Trophoblast cell (in vitro differentiated cells and primary cell): ENCODE results near the gene SLC26A9.
A peak's percentile ranks its signal among the peaks of the same experiment; 100 is the strongest.

Experiments used
- DNase-seq, 2 donors: peaks; one replicate each; pipeline ENCODE4 v3.0.0-alpha.2; 2016
- H2AFZ ChIP-seq: 2 replicates; pipeline ENCODE4 v1.6.1; 2013; ENCODE audit warnings: low read length, moderate library complexity, mild to moderate bottlenecking; ENCODE audit not compliant: insufficient read depth, poor library complexity
- H2AK5ac ChIP-seq: 2 replicates; pipeline ENCODE4 v1.6.1; 2013; ENCODE audit warnings: mild to moderate bottlenecking, low read length
- H2BK120ac ChIP-seq: 2 replicates; pipeline ENCODE4 v1.6.1; 2013; ENCODE audit warnings: low read length, mild to moderate bottlenecking, moderate library complexity; ENCODE audit not compliant: insufficient read depth, poor library complexity
- H2BK12ac ChIP-seq: 2 replicates; pipeline ENCODE4 v1.6.1; 2013; ENCODE audit warnings: mild to moderate bottlenecking, low read length, moderate library complexity
- H2BK5ac ChIP-seq: 2 replicates; pipeline ENCODE4 v1.6.1; 2013; ENCODE audit warnings: low read length, low read depth, moderate library complexity, mild to moderate bottlenecking; ENCODE audit not compliant: poor library complexity
- H3K14ac ChIP-seq: 2 replicates; pipeline ENCODE4 v1.6.1; 2013; ENCODE audit warnings: mild to moderate bottlenecking, low read length
- H3K18ac ChIP-seq: 2 replicates; pipeline ENCODE4 v1.6.1; 2013; ENCODE audit warnings: mild to moderate bottlenecking, low read length
- H3K23ac ChIP-seq: 2 replicates; pipeline ENCODE4 v1.6.1; 2013; ENCODE audit warnings: low read length
- H3K27ac ChIP-seq: 2 replicates; pipeline ENCODE4 v1.5.1; 2013; ENCODE audit warnings: low read depth, mild to moderate bottlenecking, inconsistent platforms, low read length, moderate library complexity
- H3K27me3 ChIP-seq: 2 replicates; pipeline ENCODE4 v1.6.1; 2013; ENCODE audit warnings: inconsistent platforms, mild to moderate bottlenecking, low read length, moderate library complexity; ENCODE audit not compliant: insufficient read depth
- H3K36me3 ChIP-seq, 2 experiments: 1 replicate in 1 of 2; 2 replicates in 1 of 2; pipeline ENCODE4 v1.6.1; 2013; ENCODE audit warnings: low read length in 2 of 2, mild to moderate bottlenecking in 2 of 2, moderate library complexity in 1 of 2; ENCODE audit not compliant: insufficient read depth in 2 of 2, control insufficient read depth in 1 of 2
- H3K4ac ChIP-seq: 2 replicates; pipeline ENCODE4 v1.6.1; 2013; ENCODE audit warnings: low read depth, mild to moderate bottlenecking, low read length, moderate library complexity
- H3K4me1 ChIP-seq, 2 experiments: 1 replicate in 1 of 2; 2 replicates in 1 of 2; pipeline ENCODE4 v1.6.1; 2013; ENCODE audit warnings: low read length in 2 of 2, mild to moderate bottlenecking in 2 of 2, moderate library complexity in 1 of 2; ENCODE audit not compliant: insufficient read depth in 2 of 2, control insufficient read depth in 1 of 2
- H3K4me2 ChIP-seq: 2 replicates; pipeline ENCODE4 v1.6.1; 2013; ENCODE audit warnings: inconsistent platforms, mild to moderate bottlenecking, low read length, moderate library complexity
- H3K4me3 ChIP-seq: 2 replicates; pipeline ENCODE4 v1.5.1; 2013; ENCODE audit warnings: mild to moderate bottlenecking, low read depth, low read length, inconsistent platforms
- H3K79me1 ChIP-seq: one replicate; pipeline ENCODE4 v1.6.1; 2013; ENCODE audit warnings: low read length
- H3K79me2 ChIP-seq: 2 replicates; pipeline ENCODE4 v1.6.1; 2013; ENCODE audit warnings: low read length, mild to moderate bottlenecking; ENCODE audit not compliant: control insufficient read depth, insufficient read depth, poor library complexity
- H3K9ac ChIP-seq: 2 replicates; pipeline ENCODE4 v1.6.1; 2013; ENCODE audit warnings: mild to moderate bottlenecking, low read length
- H3K9me3 ChIP-seq: 2 replicates; pipeline ENCODE4 v1.6.1; 2013; ENCODE audit warnings: low read depth, mild to moderate bottlenecking, control low read depth, inconsistent platforms, low read length; ENCODE audit not compliant: insufficient read depth
- H4K12ac ChIP-seq: 2 replicates; pipeline ENCODE4 v1.6.1; 2013; ENCODE audit warnings: low read depth, mild to moderate bottlenecking, low read length, moderate library complexity
- H4K8ac ChIP-seq: 2 replicates; pipeline ENCODE4 v1.6.1; 2013; ENCODE audit warnings: low read depth, mild to moderate bottlenecking, low read length, moderate library complexity
- H4K91ac ChIP-seq: one replicate; pipeline ENCODE4 v1.6.1; 2013; ENCODE audit warnings: low read depth, mild to moderate bottlenecking, low read length, moderate library complexity
- WGBS: extraction: QIAGEN DNeasy Blood & Tissue Kit; methylation state at CpG from one replicate; pipeline ENCODE4 v1.1.7; 2013; ENCODE audit warnings: missing lambda C conversion rate; ENCODE audit not compliant: insufficient read length, insufficient coverage; ENCODE audit errors: extremely low coverage; 5-methylcytosine and 5-hydroxymethylcytosine counted together

Gene SLC26A9

DNA sequence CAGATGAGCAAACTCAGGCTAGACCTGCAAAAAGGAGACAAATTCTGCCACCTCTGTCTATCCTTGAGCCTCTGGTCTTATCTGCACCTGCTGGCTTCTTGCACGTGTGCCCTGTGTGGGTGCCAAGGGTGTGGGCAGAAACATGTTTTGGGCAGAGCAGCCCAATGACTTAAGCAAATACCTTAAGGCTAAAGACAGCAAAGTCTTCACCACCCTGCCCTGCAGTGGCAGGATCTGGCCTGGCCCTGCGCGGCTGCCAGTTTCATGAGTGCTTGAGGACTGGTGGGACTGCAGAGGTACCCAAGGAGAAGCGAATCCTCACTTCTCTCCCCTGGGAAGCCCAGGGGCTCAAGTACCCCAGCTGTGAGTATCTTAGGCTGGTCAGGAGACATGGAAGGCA lies 3.8 kb upstream of the SLC26A9 start:
- Histone ChIP-seq H3K23ac (no peak overlapping the region), H4K12ac (no peak overlapping the region), H2AK5ac (no peak overlapping the region), H3K36me3 (no peaks in the 10 kb centered on the region), H2BK12ac (no peak overlapping the region), H3K4ac (no peak overlapping the region), H2BK120ac (no peak overlapping the region), H3K4me3 (no peak overlapping the region), H3K79me2 (no peaks in the 10 kb centered on the region), H3K9ac (no peak overlapping the region), H3K4me2 (no peak overlapping the region), H3K14ac (no peak overlapping the region), H3K4me1 (no peaks in the 10 kb centered on the region), H3K79me1 (no peaks in the 10 kb centered on the region), H3K9me3 (no peaks in the 10 kb centered on the region), H2AFZ (no peak overlapping the region), H3K27ac (no peak overlapping the region), H4K91ac (no peak overlapping the region), H4K8ac (no peak overlapping the region), H3K27me3 (no peaks in the 10 kb centered on the region), H3K18ac (no peak overlapping the region), H2BK5ac (no peak overlapping the region)
- DNase-seq: no peak
- WGBS: no CpG with 5 or more reads among the region's 4 CpGs

DNA sequence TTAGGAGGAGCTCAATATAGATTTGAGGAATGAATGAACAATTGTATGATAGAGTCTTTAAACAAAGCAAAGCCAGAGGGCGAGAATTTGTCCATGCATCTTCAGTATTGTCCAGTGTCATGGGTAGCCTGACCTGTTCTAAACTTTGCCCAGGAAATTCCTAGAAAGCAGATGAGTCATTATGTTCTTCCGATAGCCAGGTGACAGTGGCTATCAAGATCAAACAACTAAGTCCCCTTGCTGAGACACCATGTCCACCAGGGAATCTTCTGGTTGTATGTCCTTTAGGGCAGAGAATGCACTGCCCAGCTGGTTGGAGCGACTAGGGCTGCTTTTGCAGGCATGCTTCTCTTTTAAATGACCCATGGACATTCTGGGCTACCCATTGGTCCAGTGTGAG lies 1.8 kb upstream of the SLC26A9 start:
- H2BK5ac ChIP-seq: no peak overlapping the region
- H3K4me2 ChIP-seq: no peak overlapping the region
- H3K79me1 ChIP-seq: no peaks in the 10 kb centered on the region
- no peak overlapping the region for H3K27ac ChIP-seq
- no peak overlapping the region for H3K18ac ChIP-seq
- H3K4me3 ChIP-seq: no peak overlapping the region
- H3K9me3 ChIP-seq: no peaks in the 10 kb centered on the region
- H3K36me3 ChIP-seq: no peaks in the 10 kb centered on the region
- no peak overlapping the region for H4K12ac ChIP-seq
- no peak overlapping the region for H3K9ac ChIP-seq
- H3K4me1 ChIP-seq: no peaks in the 10 kb centered on the region
- no peak overlapping the region for H4K91ac ChIP-seq
- H2AFZ ChIP-seq: no peak overlapping the region
- no peak overlapping the region for H4K8ac ChIP-seq
- H2BK120ac ChIP-seq: no peak overlapping the region
- no peak overlapping the region for H2AK5ac ChIP-seq
- WGBS: no CpG with 5 or more reads among the region's 3 CpGs
- peak in 1 of 2 donors; percentile 66 for DNase-seq
- no peak overlapping the region for H2BK12ac ChIP-seq
- no peak overlapping the region for H3K14ac ChIP-seq
- H3K4ac ChIP-seq: no peak overlapping the region
- no peaks in the 10 kb centered on the region for H3K27me3 ChIP-seq
- H3K23ac ChIP-seq: no peak overlapping the region
- H3K79me2 ChIP-seq: no peaks in the 10 kb centered on the region

DNA sequence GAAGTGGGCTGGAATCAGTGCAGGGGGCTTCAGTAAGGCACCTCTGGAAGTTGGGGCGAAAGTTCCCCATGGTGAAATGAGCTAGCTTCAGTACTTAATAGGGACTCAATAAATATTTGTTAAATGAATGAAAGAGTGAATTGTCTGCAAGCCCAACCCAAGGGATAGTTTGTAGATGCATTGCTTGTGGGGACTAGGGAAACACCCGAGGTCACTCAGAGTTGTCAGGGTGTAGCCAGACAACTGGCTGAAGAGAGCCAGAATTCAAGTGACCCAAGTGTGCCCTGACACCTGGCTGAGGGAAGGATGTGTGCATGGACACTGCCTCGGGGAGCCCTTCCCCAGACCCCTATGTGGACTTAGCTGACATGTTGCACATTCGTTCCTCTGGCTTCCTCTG lies 1.3 kb upstream of the SLC26A9 start:
- no peaks in the 10 kb centered on the region for H3K79me1 ChIP-seq
- no peaks in the 10 kb centered on the region for H3K9me3 ChIP-seq
- no peaks in the 10 kb centered on the region for H3K36me3 ChIP-seq
- no peak overlapping the region for H3K4ac ChIP-seq
- H2BK120ac ChIP-seq: no peak overlapping the region
- H3K9ac ChIP-seq: no peak overlapping the region
- no peak overlapping the region for H2AK5ac ChIP-seq
- WGBS: no CpG with 5 or more reads among the region's 4 CpGs
- no peak overlapping the region for H3K23ac ChIP-seq
- DNase-seq: no peak
- no peaks in the 10 kb centered on the region for H3K79me2 ChIP-seq
- H4K91ac ChIP-seq: no peak overlapping the region
- no peak overlapping the region for H3K4me2 ChIP-seq
- no peak overlapping the region for H3K18ac ChIP-seq
- no peak overlapping the region for H3K14ac ChIP-seq
- H2BK5ac ChIP-seq: no peak overlapping the region
- no peaks in the 10 kb centered on the region for H3K27me3 ChIP-seq
- H3K4me3 ChIP-seq: no peak overlapping the region
- H3K27ac ChIP-seq: no peak overlapping the region
- no peak overlapping the region for H4K8ac ChIP-seq
- no peak overlapping the region for H2BK12ac ChIP-seq
- H3K4me1 ChIP-seq: no peaks in the 10 kb centered on the region
- no peak overlapping the region for H4K12ac ChIP-seq
- H2AFZ ChIP-seq: no peak overlapping the region

DNA sequence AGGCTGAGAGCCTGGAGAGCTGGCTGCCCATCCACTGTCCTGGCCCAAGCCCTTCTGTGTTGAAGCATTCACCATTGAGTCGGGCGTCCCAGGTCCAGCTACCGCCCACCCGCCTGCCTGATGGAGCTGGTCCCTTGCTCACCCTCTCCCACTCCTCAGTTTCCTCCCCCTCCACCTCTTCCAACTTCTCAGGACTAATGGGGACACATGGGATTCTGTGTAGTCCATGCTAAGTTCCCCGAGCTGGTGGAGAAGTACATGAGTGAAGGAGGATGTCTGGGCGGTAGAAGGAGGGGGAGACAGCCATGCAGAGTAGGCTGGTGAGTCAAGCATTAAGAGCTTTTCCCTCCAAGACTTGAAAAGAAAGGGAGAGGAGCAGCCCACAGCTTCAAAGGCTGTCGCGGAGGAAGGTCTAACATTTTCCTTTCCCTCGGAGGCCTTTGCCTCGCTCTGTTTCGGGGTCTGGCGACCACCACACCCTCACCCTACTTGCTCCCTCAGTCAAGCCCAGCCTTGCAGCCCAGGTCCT lies 561 bp downstream of the SLC26A9 start:
- Histone ChIP-seq H4K91ac (no peak overlapping the region), H2AK5ac (no peak overlapping the region), H3K4me2 (no peak overlapping the region), H4K12ac (no peak overlapping the region), H3K27ac (no peak overlapping the region), H3K27me3 (no peaks in the 10 kb centered on the region), H3K79me1 (no peaks in the 10 kb centered on the region), H3K23ac (no peak overlapping the region), H3K4me1 (no peaks in the 10 kb centered on the region), H3K36me3 (no peaks in the 10 kb centered on the region), H2AFZ (no peak overlapping the region), H3K18ac (no peak overlapping the region), H2BK5ac (no peak overlapping the region), H4K8ac (no peak overlapping the region), H3K9me3 (no peaks in the 10 kb centered on the region), H2BK12ac (no peak overlapping the region), H3K4ac (no peak overlapping the region), H3K14ac (no peak overlapping the region), H3K4me3 (no peak overlapping the region), H2BK120ac (no peak overlapping the region), H3K79me2 (no peaks in the 10 kb centered on the region), H3K9ac (no peak overlapping the region)
- no CpG with 5 or more reads among the region's 12 CpGs for WGBS
- DNase-seq: no peak
